IPS-11a (cell line): ENCODE results near the gene JADE3.
A peak's percentile ranks its signal among the peaks of the same experiment; 100 is the strongest.

Experiments used
- H3K4me3 ChIP-seq: one replicate; pipeline ENCODE4 v1.5.1; 2013; ENCODE audit warnings: low read depth, low read length, control low read depth

Gene JADE3

GRCh38 chrX:46912098-46912602, at the start of gene JADE3:
Gene JADE3, plus strand, starts transcription at chrX:46912421. Its CDS starts 72,474 bp downstream, at chrX:46984895.
- peak within 1 kb of the TSS; percentile 62 for H3K4me3 ChIP-seq

- H3K4me3 ChIP-seq = no peak overlapping the region
These were observed 49.1 kb upstream of the JADE3 start for GRCh38 chrX:46863072-46863471.

- H3K4me3 ChIP-seq = no peak overlapping the region
These were observed 47.6 kb upstream of the JADE3 start for GRCh38 chrX:46864606-46865005.

GRCh38 chrX:46865281-46865680, 46.9 kb upstream of the JADE3 start:
- no peak overlapping the region for H3K4me3 ChIP-seq

- no peak overlapping the region for H3K4me3 ChIP-seq
These were observed 45.5 kb upstream of the JADE3 start for GRCh38 chrX:46866726-46867125.

- no peak overlapping the region for H3K4me3 ChIP-seq
These were observed 38.5 kb upstream of the JADE3 start for GRCh38 chrX:46873746-46874145.

GRCh38 chrX:46876901-46877300, 35.3 kb upstream of the JADE3 start:
- no peak overlapping the region for H3K4me3 ChIP-seq

- no peak overlapping the region for H3K4me3 ChIP-seq
These were observed 30.0 kb upstream of the JADE3 start for GRCh38 chrX:46882266-46882665.

GRCh38 chrX:46884799-46885198, 27.4 kb upstream of the JADE3 start:
- H3K4me3 ChIP-seq = no peak overlapping the region

GRCh38 chrX:46898207-46898606, 14.0 kb upstream of the JADE3 start:
- H3K4me3 ChIP-seq = no peak overlapping the region

- H3K4me3 ChIP-seq = peak overlapping the region; percentile 29
These were observed 8.6 kb upstream of the JADE3 start for GRCh38 chrX:46903458-46904242.

GRCh38 chrX:46904626-46905025, 7.6 kb upstream of the JADE3 start:
- no peak overlapping the region for H3K4me3 ChIP-seq

- H3K4me3 ChIP-seq = no peak overlapping the region
These were observed 1.8 kb upstream of the JADE3 start for GRCh38 chrX:46910415-46910814.

GRCh38 chrX:46912603-46913491, 626 bp downstream of the JADE3 start:
- peak overlapping the region; percentile 62 for H3K4me3 ChIP-seq

- H3K4me3 ChIP-seq = peak overlapping the region; percentile 62
These were observed 1.4 kb downstream of the JADE3 start for GRCh38 chrX:46913667-46914066.

GRCh38 chrX:46916273-46916672, 4.1 kb downstream of the JADE3 start:
- no peak overlapping the region for H3K4me3 ChIP-seq

- no peak overlapping the region for H3K4me3 ChIP-seq
These were observed 5.4 kb downstream of the JADE3 start for GRCh38 chrX:46917622-46918021.

GRCh38 chrX:46918434-46918833, 6.2 kb downstream of the JADE3 start:
- H3K4me3 ChIP-seq = no peak overlapping the region

- no peak overlapping the region for H3K4me3 ChIP-seq
These were observed 8.0 kb downstream of the JADE3 start for GRCh38 chrX:46920235-46920634.

GRCh38 chrX:46922611-46923010, 10.4 kb downstream of the JADE3 start:
- no peak overlapping the region for H3K4me3 ChIP-seq

- H3K4me3 ChIP-seq = no peak overlapping the region
These were observed 15.5 kb downstream of the JADE3 start for GRCh38 chrX:46927718-46928117.
